ENCODE measurements around the gene NAA11. TPM values are rescaled to one million over a fixed set of nuclear protein-coding genes. Genes with fewer than 3 reads are reported as not detected.

NAA11 gene
- not detected in 2 replicates for total RNA-seq (2014; rRNA removed; shearing (Covaris generic); ENCODE audit: low replicate concordance)

GRCh38 chr4:79325864-79326328, at the start of gene NAA11:
TSS of gene NAA11 (minus strand) at chr4:79326061. CDS start at chr4:79325877, 184 bp downstream.
- DNase-seq = no peak
- no peaks in the 10 kb centered on the region for H3K27me3 ChIP-seq (ENCODE audit: low read length)
- H3K9me2 ChIP-seq (replicated peaks; ENCODE audit: insufficient read depth, low read length) = no peaks in the 10 kb centered on the region
- no peak within 1 kb of the TSS for H3K9ac ChIP-seq (ENCODE audit: low read length)
- no peak within 1 kb of the TSS for H2AFZ ChIP-seq (ENCODE audit: low read length)
- no peaks in the 10 kb centered on the region for H3K79me2 ChIP-seq (ENCODE audit: low read length)
- no peaks in the 10 kb centered on the region for H3K4me1 ChIP-seq (ENCODE audit: low read length)
- no peaks in the 10 kb centered on the region for H4K20me1 ChIP-seq (ENCODE audit: insufficient read depth, low read depth, low read length)
- H3K9me3 ChIP-seq (ENCODE audit: low read length) = no peaks in the 10 kb centered on the region
- no peak within 1 kb of the TSS for H3K27ac ChIP-seq (ENCODE audit: low read length)
- H3K4me3 ChIP-seq (ENCODE audit: low read length) = no peak within 1 kb of the TSS
- no peak within 1 kb of the TSS for H3K4me2 ChIP-seq (ENCODE audit: low read depth, low read length, poor library complexity, severe bottlenecking)
- no peaks in the 10 kb centered on the region for H3K36me3 ChIP-seq (ENCODE audit: insufficient read depth, low read length)

- H3K9me2 ChIP-seq (replicated peaks; ENCODE audit: insufficient read depth, low read length) = no peaks in the 10 kb centered on the region
- no peaks in the 10 kb centered on the region for H3K36me3 ChIP-seq (ENCODE audit: insufficient read depth, low read length)
- H3K9me3 ChIP-seq (ENCODE audit: low read length) = no peaks in the 10 kb centered on the region
- no peak overlapping the region for H3K4me2 ChIP-seq (ENCODE audit: low read depth, low read length, poor library complexity, severe bottlenecking)
- no peaks in the 10 kb centered on the region for H4K20me1 ChIP-seq (ENCODE audit: insufficient read depth, low read depth, low read length)
- no peaks in the 10 kb centered on the region for H3K79me2 ChIP-seq (ENCODE audit: low read length)
- H3K4me3 ChIP-seq (ENCODE audit: low read length) = no peak overlapping the region
- no peak overlapping the region for H3K9ac ChIP-seq (ENCODE audit: low read length)
- H3K27ac ChIP-seq (ENCODE audit: low read length) = no peak overlapping the region
- H3K27me3 ChIP-seq (ENCODE audit: low read length) = no peaks in the 10 kb centered on the region
- no peaks in the 10 kb centered on the region for H3K4me1 ChIP-seq (ENCODE audit: low read length)
- no peak for DNase-seq
- no peak overlapping the region for H2AFZ ChIP-seq (ENCODE audit: low read length)
These were observed 44.2 kb upstream of the NAA11 start for GRCh38 chr4:79370026-79370425.

- no peak for DNase-seq
- Histone ChIP-seq H3K36me3 (ENCODE audit: insufficient read depth, low read length) (no peaks in the 10 kb centered on the region), H2AFZ (ENCODE audit: low read length) (no peak overlapping the region), H3K27me3 (ENCODE audit: low read length) (no peaks in the 10 kb centered on the region), H4K20me1 (ENCODE audit: insufficient read depth, low read depth, low read length) (no peaks in the 10 kb centered on the region), H3K4me1 (ENCODE audit: low read length) (no peaks in the 10 kb centered on the region), H3K4me2 (ENCODE audit: low read depth, low read length, poor library complexity, severe bottlenecking) (no peak overlapping the region), H3K27ac (ENCODE audit: low read length) (no peak overlapping the region), H3K9me3 (ENCODE audit: low read length) (no peaks in the 10 kb centered on the region), H3K9ac (ENCODE audit: low read length) (no peak overlapping the region), H3K9me2 (replicated peaks; ENCODE audit: insufficient read depth, low read length) (no peaks in the 10 kb centered on the region), H3K79me2 (ENCODE audit: low read length) (no peaks in the 10 kb centered on the region), H3K4me3 (ENCODE audit: low read length) (no peak overlapping the region)
These were observed 41.2 kb upstream of the NAA11 start for GRCh38 chr4:79367096-79367495.

GRCh38 chr4:79366422-79366821, 40.6 kb upstream of the NAA11 start:
- Histone ChIP-seq H3K9ac (ENCODE audit: low read length) (no peak overlapping the region), H3K4me2 (ENCODE audit: low read depth, low read length, poor library complexity, severe bottlenecking) (no peak overlapping the region), H3K36me3 (ENCODE audit: insufficient read depth, low read length) (no peaks in the 10 kb centered on the region), H3K27ac (ENCODE audit: low read length) (no peak overlapping the region), H3K4me3 (ENCODE audit: low read length) (no peak overlapping the region), H3K4me1 (ENCODE audit: low read length) (no peaks in the 10 kb centered on the region), H3K79me2 (ENCODE audit: low read length) (no peaks in the 10 kb centered on the region), H3K9me2 (replicated peaks; ENCODE audit: insufficient read depth, low read length) (no peaks in the 10 kb centered on the region), H3K9me3 (ENCODE audit: low read length) (no peaks in the 10 kb centered on the region), H4K20me1 (ENCODE audit: insufficient read depth, low read depth, low read length) (no peaks in the 10 kb centered on the region), H2AFZ (ENCODE audit: low read length) (no peak overlapping the region), H3K27me3 (ENCODE audit: low read length) (no peaks in the 10 kb centered on the region)
- no peak for DNase-seq

- H3K4me2 ChIP-seq (ENCODE audit: low read depth, low read length, poor library complexity, severe bottlenecking) = no peak overlapping the region
- no peaks in the 10 kb centered on the region for H3K9me2 ChIP-seq (replicated peaks; ENCODE audit: insufficient read depth, low read length)
- no peak overlapping the region for H2AFZ ChIP-seq (ENCODE audit: low read length)
- no peaks in the 10 kb centered on the region for H4K20me1 ChIP-seq (ENCODE audit: insufficient read depth, low read depth, low read length)
- H3K9me3 ChIP-seq (ENCODE audit: low read length) = no peaks in the 10 kb centered on the region
- DNase-seq = no peak
- H3K4me3 ChIP-seq (ENCODE audit: low read length) = no peak overlapping the region
- H3K27ac ChIP-seq (ENCODE audit: low read length) = no peak overlapping the region
- no peaks in the 10 kb centered on the region for H3K79me2 ChIP-seq (ENCODE audit: low read length)
- H3K4me1 ChIP-seq (ENCODE audit: low read length) = no peaks in the 10 kb centered on the region
- H3K9ac ChIP-seq (ENCODE audit: low read length) = no peak overlapping the region
- H3K36me3 ChIP-seq (ENCODE audit: insufficient read depth, low read length) = no peaks in the 10 kb centered on the region
- H3K27me3 ChIP-seq (ENCODE audit: low read length) = no peaks in the 10 kb centered on the region
These were observed 38.2 kb upstream of the NAA11 start for GRCh38 chr4:79364061-79364460.

GRCh38 chr4:79362626-79363025, 36.8 kb upstream of the NAA11 start:
- H4K20me1 ChIP-seq (ENCODE audit: insufficient read depth, low read depth, low read length) = no peaks in the 10 kb centered on the region

GRCh38 chr4:79360006-79360405, 34.1 kb upstream of the NAA11 start:
- Histone ChIP-seq H3K27ac (ENCODE audit: low read length) (no peak overlapping the region), H3K36me3 (ENCODE audit: insufficient read depth, low read length) (no peaks in the 10 kb centered on the region), H3K4me3 (ENCODE audit: low read length) (no peak overlapping the region), H3K4me2 (ENCODE audit: low read depth, low read length, poor library complexity, severe bottlenecking) (no peak overlapping the region), H3K9me2 (replicated peaks; ENCODE audit: insufficient read depth, low read length) (no peaks in the 10 kb centered on the region), H3K9ac (ENCODE audit: low read length) (no peak overlapping the region), H4K20me1 (ENCODE audit: insufficient read depth, low read depth, low read length) (no peaks in the 10 kb centered on the region), H3K9me3 (ENCODE audit: low read length) (no peaks in the 10 kb centered on the region), H2AFZ (ENCODE audit: low read length) (no peak overlapping the region), H3K27me3 (ENCODE audit: low read length) (no peaks in the 10 kb centered on the region), H3K4me1 (ENCODE audit: low read length) (no peaks in the 10 kb centered on the region), H3K79me2 (ENCODE audit: low read length) (no peaks in the 10 kb centered on the region)
- no peak for DNase-seq

More at GRCh38 chr4:79362626-79363025, 36.8 kb upstream of the NAA11 start:
- Histone ChIP-seq H3K4me1 (ENCODE audit: low read length) (no peaks in the 10 kb centered on the region), H2AFZ (ENCODE audit: low read length) (no peak overlapping the region), H3K27me3 (ENCODE audit: low read length) (no peaks in the 10 kb centered on the region), H3K4me2 (ENCODE audit: low read depth, low read length, poor library complexity, severe bottlenecking) (no peak overlapping the region), H3K9me2 (replicated peaks; ENCODE audit: insufficient read depth, low read length) (no peaks in the 10 kb centered on the region), H3K4me3 (ENCODE audit: low read length) (no peak overlapping the region), H3K36me3 (ENCODE audit: insufficient read depth, low read length) (no peaks in the 10 kb centered on the region), H3K79me2 (ENCODE audit: low read length) (no peaks in the 10 kb centered on the region), H3K9ac (ENCODE audit: low read length) (no peak overlapping the region), H3K27ac (ENCODE audit: low read length) (no peak overlapping the region), H3K9me3 (ENCODE audit: low read length) (no peaks in the 10 kb centered on the region)
- DNase-seq = no peak

- Histone ChIP-seq H3K27ac (ENCODE audit: low read length) (no peak overlapping the region), H3K4me1 (ENCODE audit: low read length) (no peaks in the 10 kb centered on the region), H4K20me1 (ENCODE audit: insufficient read depth, low read depth, low read length) (no peaks in the 10 kb centered on the region), H3K79me2 (ENCODE audit: low read length) (no peaks in the 10 kb centered on the region), H3K9ac (ENCODE audit: low read length) (no peak overlapping the region), H3K9me2 (replicated peaks; ENCODE audit: insufficient read depth, low read length) (no peaks in the 10 kb centered on the region), H3K27me3 (ENCODE audit: low read length) (no peaks in the 10 kb centered on the region), H2AFZ (ENCODE audit: low read length) (no peak overlapping the region), H3K4me2 (ENCODE audit: low read depth, low read length, poor library complexity, severe bottlenecking) (no peak overlapping the region), H3K9me3 (ENCODE audit: low read length) (no peaks in the 10 kb centered on the region), H3K4me3 (ENCODE audit: low read length) (no peak overlapping the region), H3K36me3 (ENCODE audit: insufficient read depth, low read length) (no peaks in the 10 kb centered on the region)
- DNase-seq = no peak
These were observed 32.6 kb upstream of the NAA11 start for GRCh38 chr4:79358438-79358837.

GRCh38 chr4:79357365-79357764, 31.5 kb upstream of the NAA11 start:
- H3K9ac ChIP-seq (ENCODE audit: low read length) = no peak overlapping the region
- no peak overlapping the region for H3K4me2 ChIP-seq (ENCODE audit: low read depth, low read length, poor library complexity, severe bottlenecking)
- no peak overlapping the region for H3K4me3 ChIP-seq (ENCODE audit: low read length)
- no peak for DNase-seq
- no peaks in the 10 kb centered on the region for H4K20me1 ChIP-seq (ENCODE audit: insufficient read depth, low read depth, low read length)
- no peaks in the 10 kb centered on the region for H3K9me2 ChIP-seq (replicated peaks; ENCODE audit: insufficient read depth, low read length)
- H3K4me1 ChIP-seq (ENCODE audit: low read length) = no peaks in the 10 kb centered on the region
- H3K27me3 ChIP-seq (ENCODE audit: low read length) = no peaks in the 10 kb centered on the region
- H3K9me3 ChIP-seq (ENCODE audit: low read length) = no peaks in the 10 kb centered on the region
- no peak overlapping the region for H2AFZ ChIP-seq (ENCODE audit: low read length)
- no peaks in the 10 kb centered on the region for H3K36me3 ChIP-seq (ENCODE audit: insufficient read depth, low read length)
- no peaks in the 10 kb centered on the region for H3K79me2 ChIP-seq (ENCODE audit: low read length)
- H3K27ac ChIP-seq (ENCODE audit: low read length) = no peak overlapping the region

Data from Karpas-422 (cell line).